ENCODE results near the gene LSM14A. TPM values are rescaled to one million over a fixed set of nuclear protein-coding genes. Genes with fewer than 3 reads are reported as not detected.
"Not testable (repeated sequence)": the region's sequence is repeated elsewhere in the genome, so short reads cannot be mapped to it uniquely, and the experiment has no call there.

Gene LSM14A
- total RNA-seq, 1 experiment from 2014 or later: 33.5 TPM

DNA sequence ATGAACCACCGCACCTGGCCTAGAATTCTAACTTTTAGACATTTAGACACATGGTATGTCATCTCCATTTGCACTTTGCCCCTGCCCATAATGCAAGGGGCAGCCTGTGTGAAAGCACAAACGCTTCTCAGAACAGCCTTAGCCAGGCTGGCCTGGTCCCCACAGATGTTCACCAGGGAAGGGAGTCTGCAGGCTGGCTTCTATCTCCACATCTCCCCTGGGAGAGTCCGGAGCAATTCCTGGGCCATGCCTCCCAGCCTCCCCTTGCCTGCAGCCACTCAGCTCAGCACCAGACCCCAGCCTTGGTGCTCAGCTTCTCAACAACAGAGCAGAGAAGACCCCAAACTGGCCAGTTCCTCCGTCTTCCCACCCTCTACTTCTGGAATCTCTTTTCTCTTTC is 21.7 kb upstream of the LSM14A start:
- in situ Hi-C loops (cut with HindIII; ENCODE audit: low pct_unique_long_range_greater_than_20kb, low sequenced_read_pairs): no loop called here
- DNase-seq (ENCODE audit: low read depth, low spot score): no peak

DNA sequence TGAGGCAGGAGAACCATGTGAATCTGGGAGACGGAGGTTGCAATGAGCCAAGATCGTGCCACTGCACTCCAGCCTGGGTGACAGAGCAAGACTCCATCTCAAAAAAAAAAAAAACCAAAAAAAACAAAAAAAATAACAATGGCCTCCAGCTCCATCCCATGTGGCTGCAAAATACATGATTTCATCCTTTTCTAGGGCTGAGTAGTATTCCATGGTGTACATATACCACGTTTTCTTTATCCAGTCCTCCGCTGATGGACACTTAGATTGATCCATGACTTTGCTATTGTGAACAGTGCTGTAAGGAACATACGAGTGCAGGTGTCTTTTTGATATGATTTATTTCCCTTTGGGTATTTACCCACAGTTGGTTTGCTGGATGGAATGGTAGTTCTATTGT is 20.9 kb upstream of the LSM14A start:
- in situ Hi-C loops (cut with HindIII; ENCODE audit: low pct_unique_long_range_greater_than_20kb, low sequenced_read_pairs): no loop called here
- no peak for DNase-seq (ENCODE audit: low read depth, low spot score)

DNA sequence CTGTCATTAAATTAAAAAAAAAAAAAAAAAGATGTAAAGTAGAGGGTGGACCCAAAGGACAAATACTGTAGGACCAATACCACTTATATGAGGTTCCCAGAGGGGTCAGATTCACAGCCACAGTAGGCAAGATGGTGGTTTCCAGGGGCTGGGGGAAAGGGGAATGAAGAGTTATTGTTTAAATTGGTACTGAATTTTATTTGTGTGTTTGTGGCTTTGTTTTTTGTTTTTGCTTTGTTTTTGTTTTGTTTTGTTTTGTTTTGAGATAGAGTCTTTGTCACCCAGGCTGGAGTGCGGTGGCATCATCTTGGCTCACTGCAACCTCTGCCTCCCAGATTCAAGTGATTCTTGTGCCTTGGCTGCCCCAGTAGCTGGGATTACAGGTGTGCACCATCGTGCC is 17.9 kb upstream of the LSM14A start:
- in situ Hi-C loops (cut with HindIII; ENCODE audit: low pct_unique_long_range_greater_than_20kb, low sequenced_read_pairs): no loop called here
- no peak for DNase-seq (ENCODE audit: low read depth, low spot score)

DNA sequence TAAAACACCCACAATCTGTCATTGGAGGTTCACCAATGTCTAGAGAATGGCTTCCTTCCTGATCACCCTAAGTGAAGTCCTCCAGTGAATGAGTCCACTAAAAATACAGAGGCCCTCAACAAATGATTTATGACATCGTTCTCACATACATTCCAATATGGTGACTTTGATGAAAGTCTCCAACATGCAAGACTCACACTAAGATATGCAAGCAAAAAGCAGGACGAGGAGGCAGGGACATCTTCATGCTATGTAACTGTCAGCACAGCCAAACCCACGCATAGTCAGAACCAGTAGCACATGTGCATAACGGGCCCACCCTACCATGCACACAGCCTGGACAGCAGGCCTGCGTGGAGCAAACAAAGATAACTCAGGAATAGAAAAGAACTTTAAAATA is 16.6 kb upstream of the LSM14A start:
- in situ Hi-C loops (cut with HindIII; ENCODE audit: low pct_unique_long_range_greater_than_20kb, low sequenced_read_pairs): no loop called here
- DNase-seq (ENCODE audit: low read depth, low spot score): no peak

DNA sequence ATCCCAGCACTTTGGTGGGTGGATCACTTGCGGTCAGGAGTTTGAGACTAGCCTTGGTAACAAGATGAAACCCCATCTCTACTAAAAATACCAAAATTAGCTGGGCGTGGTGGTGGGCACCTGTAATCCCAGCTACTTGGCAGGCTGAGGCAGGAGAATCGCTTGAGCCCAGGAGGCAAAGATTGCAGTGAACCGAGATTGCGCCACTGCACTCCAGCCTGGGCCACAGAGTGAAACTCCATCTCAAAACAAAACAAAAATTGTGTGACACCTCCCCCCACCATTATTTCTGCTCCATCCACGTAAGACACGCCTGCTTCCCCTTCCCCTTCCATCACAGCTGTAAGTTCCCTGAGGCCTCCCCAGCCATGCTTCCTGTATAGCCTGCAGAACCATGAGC is 13.3 kb upstream of the LSM14A start:
- DNase-seq (ENCODE audit: low read depth, low spot score); in situ Hi-C loops (cut with HindIII; ENCODE audit: low pct_unique_long_range_greater_than_20kb, low sequenced_read_pairs): not testable (repeated sequence)

DNA sequence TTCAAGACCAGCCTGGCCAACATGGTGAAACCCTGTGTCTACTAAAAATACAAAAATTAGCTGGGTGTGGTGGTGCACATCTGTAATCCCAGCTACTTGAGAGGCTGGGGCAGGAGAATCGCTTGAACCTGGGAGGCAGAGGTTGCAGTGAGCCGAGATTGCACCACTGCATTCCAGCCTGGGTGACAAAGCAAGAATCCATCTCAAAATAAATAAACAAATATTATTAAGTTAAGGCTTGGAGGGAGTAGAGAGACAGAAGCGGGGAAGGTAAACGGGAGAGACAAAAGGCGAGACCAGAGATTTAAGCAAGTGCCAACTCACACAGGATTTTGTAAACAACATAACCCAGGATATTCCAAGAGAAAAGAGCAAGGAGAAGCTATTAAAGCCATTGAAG is 12.8 kb upstream of the LSM14A start:
- DNase-seq (ENCODE audit: low read depth, low spot score); in situ Hi-C loops (cut with HindIII; ENCODE audit: low pct_unique_long_range_greater_than_20kb, low sequenced_read_pairs): not testable (repeated sequence)

DNA sequence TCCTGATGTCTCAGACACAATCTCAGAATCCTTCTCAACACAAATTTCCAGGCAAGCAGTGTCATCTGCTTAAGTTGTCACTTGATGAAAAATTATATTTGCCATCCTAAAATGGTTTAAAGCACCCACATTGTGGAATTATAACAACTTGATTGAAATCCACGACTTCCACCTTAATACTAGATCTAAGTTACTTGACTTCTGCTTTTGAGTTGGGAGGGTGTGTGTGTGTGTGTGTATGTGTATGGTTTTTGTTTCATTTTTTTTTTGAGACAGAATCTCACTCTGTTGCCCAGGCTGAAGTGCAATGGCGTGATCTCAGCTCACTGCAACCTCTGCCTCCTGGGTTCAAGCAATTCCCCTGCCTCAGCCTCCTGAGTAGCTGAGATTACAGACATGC is 10.4 kb upstream of the LSM14A start:
- DNase-seq (ENCODE audit: low read depth, low spot score); in situ Hi-C loops (cut with HindIII; ENCODE audit: low pct_unique_long_range_greater_than_20kb, low sequenced_read_pairs): not testable (repeated sequence)

DNA sequence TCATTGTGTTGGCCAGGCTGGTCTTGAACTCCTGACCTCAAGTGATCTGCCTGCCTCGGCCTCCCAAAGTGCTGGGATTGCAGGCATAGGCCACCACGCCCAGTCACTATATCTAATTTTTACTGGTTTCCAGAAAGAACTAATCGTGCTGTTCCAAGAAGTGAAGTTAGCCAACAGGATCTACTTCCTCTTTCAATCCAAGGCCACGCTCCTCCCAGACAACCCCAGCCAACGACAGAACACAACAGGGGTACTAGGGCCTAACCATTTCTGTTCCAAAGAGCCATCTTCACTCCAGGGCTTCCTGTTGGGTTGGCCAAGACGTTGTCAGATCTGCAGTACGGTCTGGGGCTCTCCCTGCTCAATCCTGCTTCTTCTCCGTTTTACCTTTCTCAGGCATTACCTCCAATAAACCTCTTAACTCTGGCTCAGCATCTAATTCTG is 7.0 kb upstream of the LSM14A start:
- no peak for DNase-seq (ENCODE audit: low read depth, low spot score)
- in situ Hi-C loops (cut with HindIII; ENCODE audit: low pct_unique_long_range_greater_than_20kb, low sequenced_read_pairs): no loop called here

DNA sequence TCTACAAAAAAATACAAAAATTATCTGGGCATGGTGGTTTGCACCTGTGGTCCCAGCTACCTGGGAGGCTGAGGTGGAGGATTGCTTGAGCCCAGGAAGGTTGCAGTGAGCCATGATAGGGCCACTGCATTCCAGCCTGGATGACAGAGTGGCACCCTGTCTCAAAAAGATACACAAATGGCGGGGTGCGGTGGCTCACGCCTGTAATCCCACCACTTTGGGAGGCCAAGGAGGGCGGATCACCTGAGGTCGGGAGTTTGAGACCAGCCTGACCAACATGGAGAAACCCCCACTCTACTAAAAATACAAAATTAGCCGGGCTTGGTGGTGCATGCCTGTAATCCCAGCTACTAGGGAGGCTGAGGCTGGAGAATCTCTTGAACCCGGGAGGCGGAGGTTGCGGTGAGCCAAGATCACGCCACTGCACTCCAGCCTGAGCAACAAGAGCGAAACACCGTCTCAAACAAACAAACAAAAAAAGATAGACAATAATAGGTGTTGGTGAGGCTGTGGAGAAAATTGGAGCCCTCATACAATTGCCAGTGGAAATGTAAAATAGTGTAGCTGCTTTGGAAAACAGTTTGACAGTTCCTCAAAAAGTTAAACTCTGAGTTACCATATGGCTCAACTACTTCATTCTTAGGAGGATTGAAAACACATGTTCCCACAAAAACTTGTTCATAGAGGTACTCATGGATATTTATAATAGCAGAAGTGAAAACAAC is 2.7 kb upstream of the LSM14A start:
- DNase-seq (ENCODE audit: low read depth, low spot score); in situ Hi-C loops (cut with HindIII; ENCODE audit: low pct_unique_long_range_greater_than_20kb, low sequenced_read_pairs): not testable (repeated sequence)

DNA sequence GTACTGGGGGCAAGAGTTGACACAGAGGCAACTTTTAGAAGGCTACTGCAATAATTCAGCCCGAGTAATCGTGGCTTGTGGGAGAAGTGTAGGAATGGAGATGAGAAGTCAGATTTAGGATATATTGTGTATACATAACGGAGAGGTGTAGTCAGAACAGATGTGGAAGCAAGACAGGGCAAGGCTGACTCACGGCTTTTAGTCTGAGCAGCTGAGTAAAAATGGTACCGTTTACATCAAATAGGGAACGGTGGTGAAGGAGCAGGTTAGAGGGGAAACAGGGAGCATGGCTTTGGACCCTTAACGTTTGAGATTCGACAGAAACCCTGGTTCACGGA is 796 bp upstream of the LSM14A start:
- DNase-seq (ENCODE audit: low read depth, low spot score): no peak
- in situ Hi-C loops (cut with HindIII; ENCODE audit: low pct_unique_long_range_greater_than_20kb, low sequenced_read_pairs): no loop called here

DNA sequence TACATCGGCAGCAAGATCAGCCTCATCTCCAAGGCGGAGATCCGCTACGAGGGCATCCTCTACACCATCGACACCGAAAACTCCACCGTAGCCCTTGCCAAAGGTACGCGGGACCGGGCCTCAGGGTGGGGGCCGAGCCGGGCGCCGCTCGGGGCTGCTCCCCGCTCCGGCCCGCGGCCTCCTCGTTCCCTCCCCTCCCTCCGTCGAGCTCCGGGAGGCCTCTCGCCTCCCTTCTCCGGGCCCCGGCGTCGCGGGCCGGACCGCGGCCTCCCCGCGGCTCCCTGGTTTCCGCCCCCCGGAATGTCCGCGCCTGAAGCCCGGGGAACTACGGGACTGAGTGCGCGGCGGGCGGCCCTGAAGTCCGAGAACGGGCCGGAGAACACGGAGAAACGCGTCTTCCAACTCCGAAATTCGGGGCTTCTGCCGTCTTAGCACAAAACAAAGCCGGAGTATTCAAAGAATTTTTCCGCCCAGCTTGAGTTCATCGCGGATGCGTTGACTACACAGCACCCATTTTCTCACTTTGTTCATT is 423 bp downstream of the LSM14A start:
- no peak for DNase-seq (ENCODE audit: low read depth, low spot score)
- in situ Hi-C loops (cut with HindIII; ENCODE audit: low pct_unique_long_range_greater_than_20kb, low sequenced_read_pairs): no loop called here

DNA sequence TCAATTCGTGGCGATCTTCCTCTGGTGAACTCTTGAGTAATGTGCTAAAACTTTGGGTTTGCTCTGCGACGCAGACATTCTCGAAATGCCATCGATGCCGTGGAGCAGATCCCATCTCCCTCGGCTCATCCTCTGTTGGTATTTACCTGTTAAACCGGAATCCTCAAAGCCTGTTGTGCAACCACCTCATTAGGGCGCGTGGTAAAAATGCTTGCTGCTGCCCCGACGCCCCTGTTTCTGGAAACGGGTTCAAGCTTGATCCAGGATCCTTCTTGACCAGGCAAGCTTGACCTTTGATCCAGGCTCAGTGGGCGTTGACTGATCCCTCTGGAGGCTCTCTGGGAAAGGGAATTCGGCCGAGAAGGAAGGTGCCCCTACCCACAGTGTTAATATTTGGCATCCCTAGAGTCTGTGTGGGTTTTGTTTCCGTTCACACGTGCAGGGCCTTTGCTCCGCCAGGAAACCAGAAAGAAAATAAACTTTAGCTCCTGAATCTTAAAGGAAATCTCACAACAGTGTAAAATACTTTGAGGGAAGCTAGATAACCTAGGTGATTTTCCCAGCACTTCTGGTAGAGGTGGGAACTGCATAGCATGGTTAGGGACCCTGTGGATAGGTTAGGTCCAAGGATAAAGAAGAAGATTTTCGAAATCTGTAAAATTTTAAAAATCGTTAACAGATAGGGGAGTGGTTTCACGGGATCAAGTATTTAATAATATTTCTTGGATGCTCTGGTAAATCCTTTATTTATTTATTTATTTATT is 1.1 kb downstream of the LSM14A start:
- in situ Hi-C loops (cut with HindIII; ENCODE audit: low pct_unique_long_range_greater_than_20kb, low sequenced_read_pairs): no loop called here
- peak; percentile 26 for DNase-seq (ENCODE audit: low read depth, low spot score)

DNA sequence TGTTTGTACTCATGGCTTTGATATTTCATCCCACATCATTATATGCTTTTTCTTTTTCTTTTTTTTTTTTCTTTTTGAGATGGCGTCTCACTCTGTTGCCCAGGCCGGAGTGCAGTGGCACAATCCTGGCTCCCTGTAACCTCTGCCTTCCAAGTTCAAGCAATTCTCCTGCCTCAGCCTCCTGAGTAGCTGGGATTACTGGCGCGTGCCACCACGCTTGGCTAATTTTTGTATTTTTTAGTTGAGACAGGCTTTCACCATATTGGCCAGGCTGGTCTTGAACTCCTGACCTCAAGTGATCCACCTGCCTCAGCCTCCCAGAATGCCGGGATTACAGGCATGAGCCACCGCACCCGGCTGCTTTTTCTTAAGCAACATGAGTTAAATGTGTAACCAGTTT is 2.9 kb downstream of the LSM14A start:
- in situ Hi-C loops (cut with HindIII; ENCODE audit: low pct_unique_long_range_greater_than_20kb, low sequenced_read_pairs); DNase-seq (ENCODE audit: low read depth, low spot score): not testable (repeated sequence)

DNA sequence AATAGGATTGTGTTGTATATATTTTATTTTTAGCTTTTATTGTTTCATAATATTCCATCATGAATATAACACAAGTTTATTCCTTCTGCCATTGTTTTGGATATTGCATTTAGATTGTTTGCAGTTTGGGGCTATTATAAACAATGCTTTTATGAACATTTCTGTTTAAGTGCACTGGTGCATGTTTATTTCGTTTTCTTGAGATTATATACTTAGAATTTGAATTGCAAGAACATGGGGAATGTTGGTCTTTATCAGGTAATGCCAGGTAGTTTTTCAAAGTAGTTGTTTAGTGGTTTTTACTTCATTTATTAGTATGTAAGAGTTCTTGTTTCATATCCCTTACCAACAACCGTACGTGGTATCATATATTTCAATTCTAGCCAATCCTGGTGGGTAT is 4.3 kb downstream of the LSM14A start:
- in situ Hi-C loops (cut with HindIII; ENCODE audit: low pct_unique_long_range_greater_than_20kb, low sequenced_read_pairs): no loop called here
- DNase-seq (ENCODE audit: low read depth, low spot score): no peak

DNA sequence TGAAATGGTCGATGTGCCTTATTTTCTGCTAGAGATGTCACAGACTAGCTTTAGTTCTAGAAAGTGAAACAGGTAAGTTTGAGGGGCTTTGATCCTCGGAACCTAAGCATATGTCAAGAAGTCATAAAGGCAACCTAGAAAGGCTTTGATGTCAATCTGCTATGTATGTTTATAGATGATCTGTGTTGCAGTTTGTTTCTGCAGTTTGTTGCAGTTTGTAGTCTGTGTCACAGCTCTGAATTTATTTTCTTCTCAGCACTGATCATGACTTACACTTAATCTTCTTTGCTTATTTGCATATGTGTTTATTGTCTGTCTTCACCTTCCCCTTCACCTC is 5.9 kb downstream of the LSM14A start:
- no peak for DNase-seq (ENCODE audit: low read depth, low spot score)
- in situ Hi-C loops (cut with HindIII; ENCODE audit: low pct_unique_long_range_greater_than_20kb, low sequenced_read_pairs): no loop called here

DNA sequence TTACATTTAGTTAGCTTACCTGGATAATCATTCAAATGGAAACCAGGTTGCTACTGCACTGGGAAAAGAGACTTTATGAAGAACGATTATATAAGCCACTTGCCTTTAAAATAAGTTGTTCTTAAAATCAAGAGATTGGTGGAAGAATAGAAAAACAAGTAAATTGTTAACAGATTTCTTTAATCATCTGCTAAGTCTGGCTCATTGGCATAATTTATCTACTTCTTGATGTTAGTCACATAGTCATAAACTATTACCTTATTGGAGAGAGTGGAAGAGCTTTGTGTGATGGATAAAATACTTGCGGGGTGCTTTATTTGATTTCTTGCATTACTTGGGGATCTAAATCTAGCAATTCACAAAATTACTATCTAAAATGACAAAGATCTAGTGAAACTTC is 6.8 kb downstream of the LSM14A start:
- no peak for DNase-seq (ENCODE audit: low read depth, low spot score)
- in situ Hi-C loops (cut with HindIII; ENCODE audit: low pct_unique_long_range_greater_than_20kb, low sequenced_read_pairs): no loop called here

DNA sequence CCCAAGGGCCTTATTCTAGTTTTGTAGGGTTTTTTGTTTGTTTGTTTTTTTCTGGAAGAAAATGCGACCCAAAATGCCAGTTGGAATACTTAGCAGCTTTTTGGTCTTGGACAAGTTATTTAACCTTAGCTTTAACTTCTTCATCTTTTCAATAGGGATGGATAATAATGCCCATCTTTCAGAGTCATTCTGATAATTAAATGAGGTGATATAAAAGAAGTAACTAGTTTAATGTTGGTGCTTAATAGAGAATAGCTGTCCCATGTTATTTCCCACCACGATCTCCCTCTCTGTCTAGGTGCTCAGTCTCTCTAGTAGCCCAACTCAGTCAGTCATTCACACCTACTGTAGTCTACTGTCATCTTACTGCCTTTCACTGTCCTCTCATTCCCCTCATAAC is 8.0 kb downstream of the LSM14A start:
- DNase-seq (ENCODE audit: low read depth, low spot score): no peak
- in situ Hi-C loops (cut with HindIII; ENCODE audit: low pct_unique_long_range_greater_than_20kb, low sequenced_read_pairs): no loop called here

DNA sequence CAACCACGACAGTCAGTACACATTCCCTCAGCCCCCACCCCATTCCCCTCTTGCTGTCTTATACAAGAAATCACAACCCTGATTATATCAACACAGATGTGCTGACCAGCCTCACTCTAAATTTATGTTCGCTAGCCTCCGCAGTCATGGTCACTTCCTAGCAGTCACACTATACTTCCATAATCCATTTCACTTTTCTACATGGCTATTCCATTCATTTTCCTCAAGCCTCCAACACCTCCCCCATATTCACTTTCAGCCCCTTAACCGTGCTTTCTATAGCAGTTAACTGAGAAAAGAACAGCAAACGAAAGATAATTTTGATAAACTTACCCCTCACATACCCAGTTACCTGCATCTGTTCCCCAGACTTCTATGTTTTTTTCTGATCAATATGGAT is 8.4 kb downstream of the LSM14A start:
- in situ Hi-C loops (cut with HindIII; ENCODE audit: low pct_unique_long_range_greater_than_20kb, low sequenced_read_pairs): no loop called here
- no peak for DNase-seq (ENCODE audit: low read depth, low spot score)

Data from SK-MEL-5 (cell line).